Ishikawa (cell line): ENCODE results near the gene ANOS1.

ENCODE experiments used
- CREB1 ChIP-seq: IDR thresholded peaks from 2 replicates; pipeline ENCODE4 v1.6.1; 2012; ENCODE audit warnings: low read depth
- EGR1 ChIP-seq: IDR thresholded peaks from 2 replicates; pipeline ENCODE4 v1.6.1; 2012
- EP300 ChIP-seq: IDR thresholded peaks from 2 replicates; pipeline ENCODE4 v1.6.1; 2012; ENCODE audit warnings: borderline replicate concordance
- FOXM1 ChIP-seq: IDR thresholded peaks from 2 replicates; pipeline ENCODE4 v1.6.1; 2012; ENCODE audit warnings: low read depth, borderline replicate concordance
- NFIC ChIP-seq: IDR thresholded peaks from 2 replicates; pipeline ENCODE4 v1.6.1; 2012
- RAD21 ChIP-seq: IDR thresholded peaks from 2 replicates; pipeline ENCODE4 v1.6.1; 2012; ENCODE audit warnings: low read depth
- TAF1 ChIP-seq: IDR thresholded peaks from 2 replicates; pipeline ENCODE4 v1.6.1; 2012; ENCODE audit warnings: low read depth, mild to moderate bottlenecking
- TCF12 ChIP-seq: IDR thresholded peaks from 2 replicates; pipeline ENCODE4 v1.6.1; 2012; ENCODE audit warnings: low read depth
- TEAD4 ChIP-seq: IDR thresholded peaks from 2 replicates; pipeline ENCODE4 v1.6.1; 2012
- YY1 ChIP-seq: IDR thresholded peaks from 2 replicates; pipeline ENCODE4 v1.6.1; 2012; ENCODE audit warnings: low read depth
- TF ChIP-seq, protein P1 (sequence below): IDR thresholded peaks from 2 replicates; pipeline ENCODE4 v1.6.1; 2012; ENCODE audit warnings: low read depth, mild to moderate bottlenecking
- TF ChIP-seq, protein P2 (sequence below): IDR thresholded peaks from 2 replicates; pipeline ENCODE4 v1.6.1; 2012

DNA sequence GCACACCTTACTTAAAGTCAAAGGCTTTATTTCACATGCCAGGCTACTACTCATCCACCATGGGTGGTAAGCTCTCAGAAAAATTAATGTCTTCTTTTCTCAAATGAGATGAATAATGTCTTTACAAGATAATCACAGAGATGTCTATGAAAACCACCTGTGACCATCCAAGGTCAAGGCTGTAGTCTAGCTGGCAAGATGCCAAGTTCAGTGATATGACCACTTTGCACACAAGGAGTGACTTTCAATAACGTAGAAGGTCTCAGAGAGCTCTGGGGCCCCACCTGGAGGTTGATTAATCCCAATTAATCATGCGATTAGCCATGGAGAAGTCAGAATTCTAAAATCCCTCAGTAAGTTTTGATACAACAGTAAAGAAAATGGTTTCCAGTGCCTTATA, 20.5 kb downstream of the ANOS1 start:
- TF ChIP-seq EGR1: no peak
- TF ChIP-seq TEAD4: no peak
- TF ChIP-seq, protein P1, sequence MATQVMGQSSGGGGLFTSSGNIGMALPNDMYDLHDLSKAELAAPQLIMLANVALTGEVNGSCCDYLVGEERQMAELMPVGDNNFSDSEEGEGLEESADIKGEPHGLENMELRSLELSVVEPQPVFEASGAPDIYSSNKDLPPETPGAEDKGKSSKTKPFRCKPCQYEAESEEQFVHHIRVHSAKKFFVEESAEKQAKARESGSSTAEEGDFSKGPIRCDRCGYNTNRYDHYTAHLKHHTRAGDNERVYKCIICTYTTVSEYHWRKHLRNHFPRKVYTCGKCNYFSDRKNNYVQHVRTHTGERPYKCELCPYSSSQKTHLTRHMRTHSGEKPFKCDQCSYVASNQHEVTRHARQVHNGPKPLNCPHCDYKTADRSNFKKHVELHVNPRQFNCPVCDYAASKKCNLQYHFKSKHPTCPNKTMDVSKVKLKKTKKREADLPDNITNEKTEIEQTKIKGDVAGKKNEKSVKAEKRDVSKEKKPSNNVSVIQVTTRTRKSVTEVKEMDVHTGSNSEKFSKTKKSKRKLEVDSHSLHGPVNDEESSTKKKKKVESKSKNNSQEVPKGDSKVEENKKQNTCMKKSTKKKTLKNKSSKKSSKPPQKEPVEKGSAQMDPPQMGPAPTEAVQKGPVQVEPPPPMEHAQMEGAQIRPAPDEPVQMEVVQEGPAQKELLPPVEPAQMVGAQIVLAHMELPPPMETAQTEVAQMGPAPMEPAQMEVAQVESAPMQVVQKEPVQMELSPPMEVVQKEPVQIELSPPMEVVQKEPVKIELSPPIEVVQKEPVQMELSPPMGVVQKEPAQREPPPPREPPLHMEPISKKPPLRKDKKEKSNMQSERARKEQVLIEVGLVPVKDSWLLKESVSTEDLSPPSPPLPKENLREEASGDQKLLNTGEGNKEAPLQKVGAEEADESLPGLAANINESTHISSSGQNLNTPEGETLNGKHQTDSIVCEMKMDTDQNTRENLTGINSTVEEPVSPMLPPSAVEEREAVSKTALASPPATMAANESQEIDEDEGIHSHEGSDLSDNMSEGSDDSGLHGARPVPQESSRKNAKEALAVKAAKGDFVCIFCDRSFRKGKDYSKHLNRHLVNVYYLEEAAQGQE: no peak
- no peak for TF ChIP-seq EP300
- no peak for TF ChIP-seq FOXM1
- no peak for TF ChIP-seq YY1
- TF ChIP-seq TAF1: no peak
- TF ChIP-seq, protein P2, sequence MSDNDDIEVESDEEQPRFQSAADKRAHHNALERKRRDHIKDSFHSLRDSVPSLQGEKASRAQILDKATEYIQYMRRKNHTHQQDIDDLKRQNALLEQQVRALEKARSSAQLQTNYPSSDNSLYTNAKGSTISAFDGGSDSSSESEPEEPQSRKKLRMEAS: no peak
- TF ChIP-seq NFIC: no peak
- no peak for TF ChIP-seq RAD21
- TF ChIP-seq TCF12: no peak
- no peak for TF ChIP-seq CREB1
